NAMALWA (cell line): ENCODE measurements around the gene THRA.

Source experiments
- DNase-seq: peaks from one replicate; pipeline ENCODE4 v3.0.0-alpha.2; 2015; ENCODE audit warnings: low spot score

The THRA gene

GRCh38 chr17:40064971-40065768, 2.4 kb downstream of the THRA start:
- no peak for DNase-seq

- DNase-seq = no peak
Measured at GRCh38 chr17:40065769-40066510, 3.2 kb downstream of the THRA start.

GRCh38 chr17:40067710-40068109, 4.9 kb downstream of the THRA start:
- no peak for DNase-seq

- no peak for DNase-seq
Measured at GRCh38 chr17:40068129-40068581, 5.4 kb downstream of the THRA start.

- no peak for DNase-seq
Measured at GRCh38 chr17:40068584-40068916, 5.8 kb downstream of the THRA start.

GRCh38 chr17:40068917-40069750, 6.4 kb downstream of the THRA start:
- DNase-seq = peak; percentile 78

- DNase-seq = peak; percentile 75
Measured at GRCh38 chr17:40069751-40070708, 7.3 kb downstream of the THRA start.

- DNase-seq = no peak
Measured at GRCh38 chr17:40070709-40071312, 8.0 kb downstream of the THRA start.

- no peak for DNase-seq
Measured at GRCh38 chr17:40071313-40072039, 8.7 kb downstream of the THRA start.

GRCh38 chr17:40072040-40072734, 9.4 kb downstream of the THRA start:
- no peak for DNase-seq

GRCh38 chr17:40072735-40073346, 10.1 kb downstream of the THRA start:
- no peak for DNase-seq

- DNase-seq = no peak
Measured at GRCh38 chr17:40073454-40074174, 10.8 kb downstream of the THRA start.

- no peak for DNase-seq
Measured at GRCh38 chr17:40074175-40074512, 11.4 kb downstream of the THRA start.

GRCh38 chr17:40074871-40075200, 12.1 kb downstream of the THRA start:
- DNase-seq = no peak

GRCh38 chr17:40075201-40075941, 12.6 kb downstream of the THRA start:
- DNase-seq = peak; percentile 78

GRCh38 chr17:40075942-40076498, 13.3 kb downstream of the THRA start:
- no peak for DNase-seq

- DNase-seq = no peak
Measured at GRCh38 chr17:40076591-40076990, 13.8 kb downstream of the THRA start.

- no peak for DNase-seq
Measured at GRCh38 chr17:40079545-40079944, 16.8 kb downstream of the THRA start.
